ENCODE measurements around the gene RALB.
"Not testable (repeated sequence)": the region's sequence is repeated elsewhere in the genome, so short reads cannot be mapped to it uniquely, and the experiment has no call there.

Gene RALB

DNA sequence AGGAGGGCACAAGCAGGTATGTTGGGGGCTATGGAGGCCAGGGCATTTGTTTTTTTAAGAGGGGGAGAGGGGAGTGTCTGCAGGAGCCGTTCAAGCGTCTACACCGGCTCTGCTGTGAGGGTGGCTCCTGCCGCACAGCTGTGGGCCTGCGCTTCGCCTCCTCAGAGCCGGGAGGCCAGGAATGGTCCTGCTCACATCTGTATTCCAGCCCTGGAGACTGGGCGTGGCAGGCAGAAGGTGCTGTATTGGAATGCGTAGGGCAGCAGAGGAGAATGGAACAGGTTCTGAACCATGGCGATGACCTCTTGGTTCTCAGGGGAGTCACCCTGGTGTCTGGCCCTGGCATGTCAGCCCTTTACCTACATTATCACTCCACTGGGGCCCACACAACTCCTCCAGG, 66.5 kb downstream of the RALB start:
- no peak for DNase-seq

DNA sequence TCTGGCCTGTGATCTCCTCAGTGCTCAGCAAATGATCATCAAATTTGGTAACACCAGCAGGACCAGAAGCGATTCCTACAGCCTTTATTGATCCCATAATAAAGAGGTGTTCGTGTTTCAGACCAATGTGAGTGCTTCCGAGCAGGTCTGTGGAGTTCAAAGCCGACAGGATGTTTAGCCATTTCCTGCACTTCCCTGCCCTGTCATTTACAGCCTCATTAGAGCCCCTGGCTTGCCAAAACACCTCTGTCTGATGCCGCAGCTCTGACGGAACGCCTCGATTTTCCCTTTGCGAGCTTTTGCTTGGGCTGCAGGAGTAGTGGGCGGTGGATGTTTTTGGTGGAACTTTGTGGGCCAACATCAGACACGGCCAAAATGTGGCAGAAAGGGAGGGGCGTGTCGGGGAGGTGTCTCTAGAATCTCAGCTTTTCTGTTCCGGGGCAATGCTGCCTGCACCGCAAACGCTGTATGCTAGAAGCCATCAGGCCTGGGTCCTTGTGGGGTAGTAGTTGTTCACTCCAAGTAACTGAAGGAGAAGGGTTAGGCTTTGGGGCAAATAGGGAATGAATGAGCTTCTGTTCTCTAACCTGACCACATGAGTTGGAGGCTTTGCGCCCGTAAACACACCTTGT, 67.2 kb downstream of the RALB start:
- no peak for DNase-seq

DNA sequence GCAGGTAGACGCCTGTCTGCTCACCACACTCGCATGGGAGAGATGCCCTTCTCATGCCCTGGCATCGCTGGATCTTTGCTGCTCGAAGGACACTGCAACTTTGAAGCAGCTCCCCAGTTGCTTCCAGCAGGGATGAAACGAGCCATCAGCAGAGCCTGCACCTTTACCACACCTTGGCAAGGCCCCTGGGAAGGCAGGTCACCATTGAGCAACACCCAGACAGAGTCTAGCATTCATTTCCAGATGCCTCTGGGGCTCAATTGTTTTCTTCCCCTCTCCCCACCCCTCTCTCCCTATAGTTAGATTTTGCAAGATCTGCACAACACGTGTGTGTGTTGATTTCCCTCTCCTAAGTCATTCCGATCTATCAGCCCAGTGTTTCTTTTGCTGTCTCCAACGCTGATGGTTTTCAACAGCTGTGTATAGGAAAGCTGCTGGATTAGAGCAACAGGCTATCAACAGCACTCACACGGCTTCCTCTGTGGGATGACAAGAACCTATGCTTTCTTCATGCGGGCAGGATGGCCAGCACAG, 67.7 kb downstream of the RALB start:
- no peak for DNase-seq

DNA sequence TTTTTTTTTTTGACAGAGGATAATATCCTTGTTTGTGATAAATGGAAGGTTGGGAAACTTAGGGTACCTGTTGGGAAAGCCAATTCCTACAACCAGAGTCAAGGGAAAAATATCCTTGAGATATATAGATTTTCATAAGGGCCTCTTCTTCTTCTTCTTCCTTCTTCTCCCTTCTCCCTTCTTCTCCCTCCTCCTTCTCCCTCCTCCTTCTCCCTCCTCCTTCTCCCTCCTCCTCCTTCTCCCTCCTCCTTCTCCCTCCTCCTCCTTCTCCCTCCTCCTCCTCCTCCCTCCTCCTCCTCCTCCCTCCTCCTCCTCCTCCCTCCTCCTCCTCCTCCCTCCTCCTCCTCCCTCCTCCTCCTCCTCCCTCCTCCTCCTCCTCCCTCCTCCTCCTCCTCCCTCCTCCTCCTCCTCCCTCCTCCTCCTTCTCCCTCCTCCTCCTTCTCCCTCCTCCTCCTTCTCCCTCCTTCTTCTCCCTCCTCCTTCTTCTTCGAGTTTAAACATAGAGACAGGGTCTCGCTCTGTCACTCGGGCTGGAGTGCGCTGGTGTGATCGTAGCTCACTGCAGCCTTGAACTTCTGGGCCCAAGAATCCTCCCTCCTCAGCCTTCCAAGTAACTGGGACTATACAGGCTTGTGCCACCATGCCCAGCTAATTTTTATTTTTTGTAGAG, 68.4 kb downstream of the RALB start:
- DNase-seq, result not testable (repeated sequence)

DNA sequence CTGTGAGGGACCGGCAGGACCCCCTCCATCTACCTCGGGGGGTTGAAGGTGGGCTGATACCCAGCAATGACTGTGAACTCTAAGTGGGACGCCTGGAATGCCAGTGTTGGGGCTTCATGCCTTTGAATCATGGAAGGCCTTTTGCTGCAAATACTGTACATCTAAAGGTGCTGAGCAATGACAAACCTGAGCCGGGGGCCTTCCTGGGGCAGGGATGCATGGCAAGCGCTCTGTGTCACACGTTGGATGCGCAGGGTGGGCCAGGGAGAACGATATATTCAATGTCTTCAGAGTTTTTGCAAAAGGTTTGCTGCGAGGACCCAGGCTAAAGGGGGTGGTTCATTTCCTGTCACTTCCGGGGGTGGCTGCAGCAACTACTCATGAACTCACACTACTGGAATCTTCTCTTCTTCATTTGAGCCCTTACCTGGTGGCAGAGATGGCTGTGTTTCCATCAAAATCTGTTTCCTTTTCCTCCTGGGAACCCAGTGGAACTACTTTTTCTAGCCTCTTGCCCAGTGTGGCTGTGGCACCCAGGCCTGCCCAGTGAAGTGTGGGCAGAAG, 69.2 kb downstream of the RALB start:
- no peak for DNase-seq

DNA sequence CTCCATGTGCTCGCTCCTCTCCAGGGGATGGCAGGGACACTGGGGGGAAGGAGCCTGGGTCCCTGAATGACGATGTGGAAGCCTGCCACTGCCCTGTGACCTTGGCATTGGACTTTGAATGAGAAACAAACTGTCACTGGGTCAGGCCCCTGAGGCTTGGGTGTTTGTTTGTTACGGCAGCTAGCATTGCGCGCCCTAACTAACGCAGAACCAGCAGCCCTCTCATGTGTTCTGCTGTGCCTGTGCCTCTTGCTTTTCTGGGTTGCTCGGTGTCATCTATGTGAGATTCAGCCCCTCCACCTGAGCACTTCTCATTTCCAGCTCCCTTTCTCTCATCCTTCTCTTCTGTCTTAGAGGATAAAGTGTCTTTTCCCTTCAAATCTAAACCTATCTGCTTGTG, 69.7 kb downstream of the RALB start:
- DNase-seq, result no peak

DNA sequence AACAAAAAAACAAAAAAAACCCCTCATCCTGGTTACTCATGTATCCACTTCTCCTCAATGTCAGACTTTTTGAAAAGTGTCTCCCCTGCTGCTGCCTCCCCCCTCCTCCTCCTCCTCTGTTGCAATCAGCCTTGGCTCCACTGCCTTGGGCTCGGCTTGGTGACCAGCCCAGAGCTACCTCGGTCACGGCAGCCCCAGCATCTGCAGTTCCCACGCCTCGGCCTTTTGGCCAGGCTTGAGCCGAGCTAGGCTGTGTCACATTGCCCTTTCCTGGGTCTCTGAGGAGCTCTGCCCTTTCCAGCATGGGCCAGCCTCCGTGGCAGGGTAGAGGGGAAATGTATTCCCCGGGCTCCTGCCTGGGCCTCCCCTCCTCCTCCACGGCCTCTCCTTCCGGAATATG, 70.6 kb downstream of the RALB start:
- DNase-seq, result no peak

DNA sequence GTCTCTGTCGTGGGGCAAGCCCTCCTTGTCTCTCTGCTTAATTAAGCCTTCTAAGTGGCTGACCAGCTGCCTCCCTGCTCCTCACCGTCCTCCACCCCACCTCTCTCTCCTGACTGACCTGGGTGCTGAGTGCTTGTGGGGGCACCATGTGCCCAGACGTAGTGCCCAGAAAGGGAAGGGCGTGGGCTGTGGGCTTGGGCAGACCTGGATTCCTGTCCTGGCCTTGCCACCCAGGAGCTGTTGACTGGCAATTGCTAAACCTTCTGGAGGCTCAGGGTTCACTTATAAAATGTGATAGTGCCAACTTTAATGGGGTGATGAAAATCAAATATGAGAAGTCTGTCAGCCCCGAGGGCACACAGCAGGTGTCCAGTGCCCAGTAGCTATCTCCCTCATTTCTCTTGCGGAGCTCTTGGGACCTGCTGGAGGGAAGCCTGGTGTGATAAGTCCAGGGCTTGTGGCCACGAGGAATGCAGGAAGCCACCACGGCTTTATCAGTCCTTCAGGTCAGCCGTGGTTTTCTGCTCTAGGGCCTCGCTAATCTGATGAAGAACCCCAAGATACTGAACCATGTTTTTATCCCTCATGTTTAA, 71.3 kb downstream of the RALB start:
- DNase-seq, result no peak

DNA sequence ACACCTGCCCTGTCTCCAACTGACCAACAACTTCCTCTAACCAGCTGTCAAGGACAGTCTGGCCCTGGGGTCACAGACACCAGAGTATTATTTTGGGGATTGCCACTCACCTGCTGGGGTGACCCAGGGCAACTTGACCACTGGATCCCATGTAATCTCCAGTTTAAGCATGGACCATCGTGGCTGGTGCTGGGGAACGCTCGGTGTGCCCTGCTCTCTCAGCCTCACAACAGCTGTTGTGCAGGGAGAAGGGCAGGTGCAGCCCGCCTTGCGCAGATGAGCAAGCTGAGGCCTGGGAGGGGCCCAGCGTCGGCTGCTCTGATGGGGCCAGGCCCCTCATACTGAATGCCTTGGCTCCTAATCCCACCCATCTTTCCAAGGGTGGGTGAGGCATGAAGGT, 72.3 kb downstream of the RALB start:
- no peak for DNase-seq

DNA sequence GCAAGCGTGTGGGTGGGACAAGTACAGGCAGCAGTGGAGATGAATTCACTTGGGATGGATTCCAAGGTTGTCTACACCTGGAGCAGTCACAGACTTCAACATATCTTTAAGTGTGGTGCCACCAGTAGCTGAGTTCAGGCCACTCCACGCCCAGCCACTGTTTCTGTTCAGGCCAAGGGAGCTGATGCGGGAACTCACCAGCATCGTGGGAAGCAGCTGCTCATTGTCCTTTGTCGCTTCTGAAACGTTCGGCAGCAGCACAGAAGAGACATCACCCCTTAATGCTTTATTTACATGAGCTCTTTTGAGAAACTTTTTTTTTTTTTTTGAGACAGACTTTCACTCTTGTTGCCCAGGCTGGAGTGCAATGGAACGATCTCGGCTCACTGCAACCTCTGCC, 73.4 kb downstream of the RALB start:
- no peak for DNase-seq

DNA sequence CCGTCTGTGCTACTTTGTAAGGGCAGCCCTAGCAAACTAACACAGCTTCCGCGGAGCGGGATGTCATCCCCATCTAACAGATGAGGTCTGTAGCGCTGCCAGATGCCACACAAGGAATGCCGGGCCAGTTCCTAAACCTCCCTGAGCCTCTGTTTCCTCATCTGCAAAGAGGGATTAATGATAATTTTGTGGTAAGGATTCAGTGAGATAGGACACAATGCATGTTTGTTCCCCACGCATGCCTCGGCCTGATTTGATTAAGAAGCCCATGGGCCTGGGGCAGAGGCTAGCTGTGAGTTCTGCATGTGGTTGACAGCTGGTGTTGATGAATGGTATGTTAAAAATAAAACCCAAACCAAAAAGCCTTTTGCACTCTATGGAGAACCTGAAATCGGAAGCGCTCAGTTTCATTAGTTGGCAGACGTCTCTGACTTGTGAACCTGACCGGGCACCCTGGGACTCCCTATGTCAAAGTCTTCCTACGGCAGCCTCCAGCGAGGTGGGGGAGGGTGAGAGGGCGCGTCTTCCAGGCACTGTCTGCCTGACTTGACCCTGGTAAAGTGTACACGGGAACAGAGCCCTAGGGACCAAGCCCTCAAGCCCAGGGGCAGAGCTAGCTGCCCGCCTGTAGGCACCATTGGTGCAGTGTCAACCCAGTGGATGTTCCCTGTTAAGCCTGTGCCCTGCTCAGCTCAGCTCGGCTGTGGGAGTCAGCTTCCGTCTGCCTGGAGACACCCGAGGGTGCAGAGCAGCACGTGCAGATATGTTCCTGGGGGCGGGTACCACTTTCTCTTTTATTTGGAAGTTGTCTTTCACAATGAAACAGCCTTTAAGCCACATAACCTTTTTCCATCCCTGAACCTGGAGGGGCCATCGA, 78.5 kb downstream of the RALB start:
- DNase-seq, result no peak

DNA sequence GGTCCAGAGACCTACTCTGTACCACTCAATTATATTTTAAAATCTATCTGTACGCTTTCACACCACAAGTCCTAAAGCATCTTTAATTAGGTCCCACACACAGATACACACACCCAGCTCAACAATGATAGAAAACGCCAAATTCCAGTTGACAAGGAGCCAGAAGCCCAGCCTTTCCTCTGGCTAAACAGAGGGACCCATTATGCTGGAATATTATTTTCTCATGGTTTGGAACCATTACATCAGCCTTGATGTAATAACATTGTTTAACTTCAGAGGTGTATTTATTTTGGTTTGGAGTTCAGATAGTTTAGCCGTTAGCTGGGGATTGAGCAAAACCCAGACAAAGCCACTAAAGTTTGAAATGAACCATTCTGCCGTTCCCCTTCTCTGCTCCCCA, 79.3 kb downstream of the RALB start:
- no peak for DNase-seq

DNA sequence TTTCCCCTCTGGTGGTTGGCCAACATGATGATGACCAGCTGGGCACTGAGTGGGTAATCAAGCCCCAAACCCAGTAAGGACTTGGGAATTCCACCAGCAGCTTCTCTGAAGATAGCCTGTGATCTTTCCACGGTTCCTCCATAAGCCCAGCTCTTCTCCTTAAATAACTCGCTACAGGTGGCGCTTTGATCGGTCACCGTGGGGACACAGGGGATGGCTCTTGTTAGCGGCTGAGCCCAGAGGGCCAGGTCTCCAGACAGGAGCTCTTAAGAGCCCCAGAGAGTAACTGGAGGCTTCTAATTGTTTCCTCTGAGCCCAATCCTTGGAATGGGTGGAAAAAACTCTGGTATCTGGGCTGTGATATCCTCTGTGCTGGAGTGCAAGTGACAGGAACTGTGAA, 79.7 kb downstream of the RALB start:
- DNase-seq, result no peak

DNA sequence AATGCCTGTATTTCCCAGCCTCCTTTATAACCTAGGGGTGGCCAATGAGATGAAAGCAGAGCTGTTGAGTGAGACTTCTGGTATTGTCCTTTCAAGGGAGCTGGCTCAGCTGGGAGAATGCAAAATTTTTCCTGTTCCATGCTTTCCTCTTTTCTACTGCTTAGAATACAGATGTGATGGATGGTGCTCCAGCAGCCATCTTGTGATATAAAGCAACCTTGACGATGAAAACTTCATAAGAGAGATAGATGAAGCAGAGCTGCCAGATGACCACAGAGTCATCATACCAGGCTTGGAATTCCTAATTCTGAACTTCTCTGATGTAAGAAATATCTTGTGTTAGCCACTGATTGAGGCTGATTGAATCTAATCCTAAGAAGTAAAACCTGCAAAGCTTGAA, 81.4 kb downstream of the RALB start:
- DNase-seq, result no peak

DNA sequence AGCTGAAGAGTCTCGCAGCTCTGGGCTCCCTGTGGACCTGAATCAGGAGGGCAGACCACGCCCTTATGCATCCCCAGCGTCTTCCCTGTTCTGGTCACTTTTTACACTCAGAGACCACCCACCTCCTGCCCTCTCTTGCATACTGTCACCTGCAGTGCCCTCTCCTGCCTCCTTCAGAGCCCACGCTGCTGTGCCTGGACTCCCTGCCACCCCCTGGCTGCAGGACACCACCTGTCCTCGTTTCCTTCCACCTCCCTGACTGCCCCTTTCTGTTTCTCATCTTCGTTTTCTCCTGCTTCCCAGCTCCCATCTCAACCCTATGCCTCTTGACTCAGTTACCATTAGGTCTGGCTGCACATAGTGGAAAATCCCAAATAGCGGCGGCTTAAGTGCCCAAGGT, 84.1 kb downstream of the RALB start:
- DNase-seq, result no peak

DNA sequence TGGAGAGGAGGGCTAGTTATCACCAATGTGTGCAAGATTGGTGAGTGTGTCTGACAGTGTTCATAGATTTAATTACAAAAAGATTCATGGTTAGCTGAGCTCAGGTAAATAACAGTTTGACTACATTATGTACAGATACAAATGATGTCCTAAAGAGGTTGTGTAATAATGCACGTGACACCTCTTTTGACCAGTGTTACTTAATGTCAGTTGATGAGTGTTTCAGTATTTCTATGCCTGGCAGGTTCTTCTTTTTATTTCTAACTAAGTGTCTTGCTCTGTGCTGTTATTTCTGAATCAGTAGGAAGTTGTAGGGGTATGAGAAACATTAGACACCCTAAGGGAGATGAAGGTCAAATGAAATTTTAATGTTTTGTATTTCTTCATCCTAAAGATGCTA, 85.4 kb downstream of the RALB start:
- no peak for DNase-seq

DNA sequence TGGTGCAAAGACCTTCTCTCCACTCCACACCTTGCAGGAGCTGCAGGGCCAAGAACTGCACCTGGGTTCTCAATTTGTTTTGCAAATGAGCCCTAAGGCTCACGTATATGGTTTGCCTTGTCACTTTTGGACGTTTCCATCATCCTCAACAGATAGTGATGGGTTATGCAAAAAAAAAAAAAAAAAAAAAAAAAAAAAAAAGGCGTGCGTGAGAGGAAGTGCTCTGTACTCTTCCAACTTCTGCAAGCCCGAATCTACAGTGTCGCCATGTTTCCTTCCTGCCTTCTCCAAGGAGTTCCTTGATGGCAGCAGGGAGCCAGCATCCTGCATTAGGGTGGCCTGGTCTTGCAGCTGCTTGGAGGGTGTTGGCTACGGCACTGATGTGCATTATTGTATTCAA, 89.3 kb downstream of the RALB start:
- no peak for DNase-seq

DNA sequence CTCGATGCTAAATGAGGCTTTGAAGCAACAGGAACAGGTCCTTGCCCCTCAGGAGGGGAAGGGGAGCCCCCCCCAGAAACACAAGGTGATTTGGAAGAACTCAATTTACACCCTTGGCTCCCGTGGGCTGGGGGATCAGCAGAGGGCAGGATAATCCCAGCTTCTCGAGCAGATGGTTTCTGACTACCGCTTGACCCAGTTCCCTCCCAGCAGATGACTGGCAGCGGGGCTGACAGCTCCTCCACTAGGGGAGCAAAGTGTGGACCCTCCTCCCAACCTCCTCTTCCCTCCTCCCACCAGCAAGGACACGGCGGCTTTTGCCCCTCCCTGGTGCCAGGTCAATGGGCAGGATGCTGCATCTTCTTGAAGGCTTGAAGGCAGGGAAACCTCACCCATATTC, 89.8 kb downstream of the RALB start:
- no peak for DNase-seq

DNA sequence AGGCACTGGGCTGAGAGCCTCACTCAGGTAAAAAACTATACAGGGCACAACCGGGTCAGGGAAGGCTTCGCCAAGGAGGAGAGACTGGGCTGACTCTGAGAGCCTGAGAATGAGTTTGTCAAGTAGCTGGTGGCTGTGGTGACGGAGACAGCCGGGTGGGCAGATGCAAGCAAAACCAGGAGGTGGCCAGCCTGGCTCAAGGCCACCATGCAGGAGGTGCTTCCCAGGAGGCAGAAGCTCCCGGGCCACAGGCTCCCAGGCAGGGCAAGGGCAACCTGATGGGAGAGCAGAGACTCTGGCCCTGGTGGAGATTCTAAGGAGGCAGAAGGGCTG, 90.4 kb downstream of the RALB start:
- no peak for DNase-seq

DNA sequence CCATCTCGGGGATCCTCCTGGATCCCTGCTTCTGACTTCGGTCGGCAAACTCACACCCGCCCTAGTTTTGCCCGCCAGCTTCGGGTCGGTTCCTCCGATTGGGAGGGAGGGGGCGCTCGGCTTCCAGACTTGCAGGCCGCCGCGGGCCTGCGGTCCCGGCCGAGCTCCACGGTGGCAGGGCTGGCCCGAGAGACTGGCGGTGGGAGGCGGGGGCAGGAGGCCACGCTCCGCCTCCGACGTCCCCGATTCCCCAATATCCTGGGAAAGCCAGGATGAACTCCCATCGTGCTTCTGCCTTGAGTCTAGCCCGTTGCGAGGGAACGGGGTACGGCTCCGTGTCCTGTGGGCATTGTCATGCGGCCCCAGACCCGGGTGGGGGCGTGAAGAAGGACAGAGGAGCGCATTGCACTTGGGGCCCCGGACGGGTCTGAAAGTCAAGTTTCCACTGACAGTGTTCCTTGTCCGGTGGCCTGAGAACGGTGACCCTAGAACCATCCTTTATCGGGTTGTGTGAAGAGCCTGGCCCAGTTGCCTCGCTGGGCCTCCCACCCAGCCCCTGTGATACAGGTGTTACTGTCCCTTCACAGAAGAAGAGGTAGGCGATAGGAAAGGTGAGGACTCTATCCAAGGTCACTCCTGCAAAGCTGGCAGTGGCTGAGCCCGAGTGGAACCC, 90.9 kb downstream of the RALB start:
- peak; percentile 66 to 75 for DNase-seq

Data from activated CD4-positive, alpha-beta T cell treated with anti-CD3 and anti-CD28 coated beads, Interleukin-2, amount 50 U/mL, for 48 hours (primary cell).